Measurements from ENCODE around the gene SLC35B2. TPM values are rescaled to one million over a fixed set of nuclear protein-coding genes. Genes with fewer than 3 reads are reported as not detected.

SLC35B2 gene
- total and polyA plus RNA-seq, 9 of the 15 experiments (the other 6 are each of a cell fraction or from before 2014, with no cell fraction given) = 14.5 to 59.1 (median 47.1) TPM

- no peak for TF ChIP-seq TSHZ1 (CRISPR knock-in tag; IDR thresholded peaks at IDR 0.05)
- 0 out of 2 replicates have a peak, but pooled peaks have one; percentile 6 for TF ChIP-seq ZNF609 (CRISPR knock-in tag; IDR thresholded peaks at IDR 0.05; ENCODE audit: borderline replicate concordance)
- TF ChIP-seq RBM15 (IDR thresholded peaks at IDR 0.05; ENCODE audit: insufficient read depth, low read length) = no peak
- peak; percentile 19; the same call in 1 of the 2 replicates for TF ChIP-seq ZBTB7A (IDR thresholded peaks at IDR 0.05; ENCODE audit: borderline replicate concordance, control insufficient read depth, low read depth, low read length)
- no peak; the same call in 1 of the 2 replicates for TF ChIP-seq ZC3H4 (CRISPR knock-in tag; IDR thresholded peaks at IDR 0.05; ENCODE audit: borderline replicate concordance)
- TF ChIP-seq NFIC (IDR thresholded peaks at IDR 0.05) = peak; percentile 71
- no peak for TF ChIP-seq ETV6 (IDR thresholded peaks at IDR 0.05; ENCODE audit: borderline replicate concordance in 1 of 2, low read depth in 2 of 2, low read length in 1 of 2)
- TF ChIP-seq ETV6 (CRISPR knock-in tag; IDR thresholded peaks at IDR 0.05; ENCODE audit: borderline replicate concordance) = 0 out of 2 replicates have a peak, but pooled peaks have one; percentile 5
- no peak for TF ChIP-seq FOXA3 (CRISPR knock-in tag; conservative IDR thresholded peaks at IDR 0.05 in 1 of 2, IDR thresholded peaks at IDR 0.05 in 1 of 2)
- TF ChIP-seq SNIP1 (IDR thresholded peaks at IDR 0.05; ENCODE audit: low read depth) = no peak
- peak; percentile 17; the same call in 1 of the 2 replicates for TF ChIP-seq FOXK1 (CRISPR knock-in tag; IDR thresholded peaks at IDR 0.05; ENCODE audit: borderline replicate concordance)
- 0 out of 2 replicates have a peak, but pooled peaks have one; percentile 18 for TF ChIP-seq POLR2AphosphoS5 (IDR thresholded peaks at IDR 0.05; ENCODE audit: control insufficient read depth, insufficient read depth, low read depth, low read length)
Measured at GRCh38 chr6:44255871-44256774, 1.2 kb downstream of the SLC35B2 start (continued).

Measured in K562 (cell line).